Medulla oblongata (tissue), 1 donor: Measurements from ENCODE around the gene RWDD3.

ENCODE experiments used
- DNase-seq: peaks from one replicate; pipeline ENCODE4 v3.0.0-alpha.2; 2015; ENCODE audit errors: extremely low spot score

Gene RWDD3

GRCh38 chr1:95233737-95234500, at the start of gene RWDD3:
Gene RWDD3, plus strand, starts transcription at chr1:95234210. Its CDS starts 21 bp downstream, at chr1:95234231.
- DNase-seq = peak; percentile 95

- DNase-seq = no peak
Measured at GRCh38 chr1:95186149-95186548, 47.9 kb upstream of the RWDD3 start.

GRCh38 chr1:95193591-95193990, 40.4 kb upstream of the RWDD3 start:
- DNase-seq = no peak

GRCh38 chr1:95195046-95195445, 39.0 kb upstream of the RWDD3 start:
- no peak for DNase-seq

GRCh38 chr1:95196017-95196416, 38.0 kb upstream of the RWDD3 start:
- DNase-seq = no peak

GRCh38 chr1:95197616-95198252, 36.3 kb upstream of the RWDD3 start:
- DNase-seq = no peak

- DNase-seq = no peak
Measured at GRCh38 chr1:95201905-95202304, 32.1 kb upstream of the RWDD3 start.

GRCh38 chr1:95203908-95204437, 30.0 kb upstream of the RWDD3 start:
- no peak for DNase-seq

- no peak for DNase-seq
Measured at GRCh38 chr1:95206514-95206913, 27.5 kb upstream of the RWDD3 start.

GRCh38 chr1:95207223-95207935, 26.6 kb upstream of the RWDD3 start:
- no peak for DNase-seq

GRCh38 chr1:95208876-95209275, 25.1 kb upstream of the RWDD3 start:
- DNase-seq = no peak

- no peak for DNase-seq
Measured at GRCh38 chr1:95209291-95209690, 24.7 kb upstream of the RWDD3 start.

- DNase-seq = no peak
Measured at GRCh38 chr1:95216292-95216990, 17.6 kb upstream of the RWDD3 start.

GRCh38 chr1:95217371-95217770, 16.6 kb upstream of the RWDD3 start:
- no peak for DNase-seq

GRCh38 chr1:95219407-95219806, 14.6 kb upstream of the RWDD3 start:
- no peak for DNase-seq

GRCh38 chr1:95221306-95221705, 12.7 kb upstream of the RWDD3 start:
- no peak for DNase-seq

- DNase-seq = no peak
Measured at GRCh38 chr1:95222629-95223028, 11.4 kb upstream of the RWDD3 start.

- no peak for DNase-seq
Measured at GRCh38 chr1:95223110-95223509, 10.9 kb upstream of the RWDD3 start.

- DNase-seq = no peak
Measured at GRCh38 chr1:95226781-95227660, 7.0 kb upstream of the RWDD3 start.

- peak; percentile 61 for DNase-seq
Measured at GRCh38 chr1:95229037-95229436, 5.0 kb upstream of the RWDD3 start.

- DNase-seq = no peak
Measured at GRCh38 chr1:95229706-95230105, 4.3 kb upstream of the RWDD3 start.
